Cortex of kidney (tissue), 1 donor: Measurements from ENCODE around the gene FADS3.

Source experiments
- DNase-seq: peaks from one replicate; lab custom pipeline; 2025; lab: John Stamatoyannopoulos, UW

FADS3 gene, protein sequence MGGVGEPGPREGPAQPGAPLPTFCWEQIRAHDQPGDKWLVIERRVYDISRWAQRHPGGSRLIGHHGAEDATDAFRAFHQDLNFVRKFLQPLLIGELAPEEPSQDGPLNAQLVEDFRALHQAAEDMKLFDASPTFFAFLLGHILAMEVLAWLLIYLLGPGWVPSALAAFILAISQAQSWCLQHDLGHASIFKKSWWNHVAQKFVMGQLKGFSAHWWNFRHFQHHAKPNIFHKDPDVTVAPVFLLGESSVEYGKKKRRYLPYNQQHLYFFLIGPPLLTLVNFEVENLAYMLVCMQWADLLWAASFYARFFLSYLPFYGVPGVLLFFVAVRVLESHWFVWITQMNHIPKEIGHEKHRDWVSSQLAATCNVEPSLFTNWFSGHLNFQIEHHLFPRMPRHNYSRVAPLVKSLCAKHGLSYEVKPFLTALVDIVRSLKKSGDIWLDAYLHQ

DNA sequence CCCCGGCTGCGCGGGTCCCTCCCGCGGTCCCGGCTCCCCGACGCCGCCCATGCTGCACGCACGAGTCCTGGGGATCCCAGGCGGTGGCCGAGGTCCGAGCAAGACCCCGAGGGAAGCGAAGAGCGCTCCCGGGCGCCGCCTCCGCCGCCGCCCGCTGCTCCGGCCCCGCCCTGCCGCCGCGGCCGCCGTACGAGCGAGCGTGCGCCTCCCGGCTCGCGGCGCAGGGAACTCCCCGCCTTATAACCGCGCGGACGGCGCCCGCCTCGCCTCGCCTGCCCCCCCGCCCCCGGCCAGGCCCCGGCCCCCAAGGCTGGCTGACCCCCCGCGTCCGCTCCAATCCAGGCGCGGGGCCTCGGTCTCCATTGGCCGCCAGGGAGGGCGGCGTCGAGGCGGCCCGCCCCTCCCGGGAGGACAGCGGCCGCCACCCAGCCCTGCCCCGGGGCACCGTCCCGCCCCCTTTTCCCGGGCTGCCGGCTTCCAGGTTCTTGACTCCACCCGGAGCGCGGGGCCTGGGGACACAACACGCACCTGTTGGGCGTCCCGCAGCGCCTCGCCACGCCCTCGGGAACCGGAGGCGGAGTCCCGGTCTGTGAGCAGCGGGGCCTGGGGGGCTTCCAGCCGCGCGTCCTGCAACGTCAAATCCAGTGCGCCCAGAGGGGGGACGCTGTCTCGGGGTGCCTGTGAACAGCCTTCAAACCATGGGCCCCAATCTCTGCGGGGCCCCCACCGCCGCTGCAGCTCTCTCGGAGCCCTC is at the start of gene FADS3:
Gene FADS3, minus strand, starts transcription at position 215 of the 754 bp plus-strand sequence. Its CDS starts 164 bp downstream, at position 51.
- DNase-seq = no peak

GRCh38 chr11:61940466-61940865 is 49.1 kb upstream of the FADS3 start:
- DNase-seq = no peak

DNA sequence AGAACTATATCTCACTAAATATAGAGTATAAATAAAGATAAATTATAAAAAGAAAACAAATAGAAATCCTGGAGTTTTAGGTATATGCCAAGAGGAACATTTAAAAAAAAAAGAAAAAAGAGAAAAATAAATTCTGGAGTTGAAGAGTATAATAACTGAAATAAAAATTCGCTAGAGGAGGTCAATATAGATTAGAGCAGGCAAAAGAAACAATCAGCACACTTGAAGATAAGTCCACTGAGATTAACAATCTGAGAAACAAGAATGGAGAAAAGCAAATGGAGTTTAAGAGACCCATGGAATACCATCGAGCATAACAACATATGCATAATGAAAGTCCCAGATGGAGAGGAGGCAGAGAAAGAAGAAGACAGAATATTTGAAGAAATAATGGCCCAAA is 44.5 kb upstream of the FADS3 start:
- DNase-seq = no peak

- no peak for DNase-seq
Measured at GRCh38 chr11:61930933-61931332, 39.6 kb upstream of the FADS3 start.

DNA sequence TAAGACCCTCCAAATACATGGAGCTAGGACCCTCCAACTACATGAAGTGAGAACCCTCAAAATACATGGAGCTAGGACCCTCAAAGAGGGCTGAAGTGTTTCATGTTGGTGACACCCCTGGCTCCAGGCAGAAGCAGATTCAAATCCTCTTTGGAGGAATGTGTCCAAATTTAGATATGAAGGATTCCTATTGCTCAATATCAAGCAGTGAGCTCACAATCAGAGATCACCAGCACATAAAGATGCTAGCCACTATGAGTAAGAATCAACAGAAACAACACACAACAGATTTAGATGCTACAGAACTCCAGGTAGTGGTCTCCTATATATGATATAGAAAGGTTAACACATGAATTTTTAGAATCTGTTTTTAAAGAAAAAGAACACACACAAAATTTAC is 37.3 kb upstream of the FADS3 start:
- DNase-seq = no peak

- no peak for DNase-seq
Measured at GRCh38 chr11:61927501-61927900, 36.2 kb upstream of the FADS3 start.

DNA sequence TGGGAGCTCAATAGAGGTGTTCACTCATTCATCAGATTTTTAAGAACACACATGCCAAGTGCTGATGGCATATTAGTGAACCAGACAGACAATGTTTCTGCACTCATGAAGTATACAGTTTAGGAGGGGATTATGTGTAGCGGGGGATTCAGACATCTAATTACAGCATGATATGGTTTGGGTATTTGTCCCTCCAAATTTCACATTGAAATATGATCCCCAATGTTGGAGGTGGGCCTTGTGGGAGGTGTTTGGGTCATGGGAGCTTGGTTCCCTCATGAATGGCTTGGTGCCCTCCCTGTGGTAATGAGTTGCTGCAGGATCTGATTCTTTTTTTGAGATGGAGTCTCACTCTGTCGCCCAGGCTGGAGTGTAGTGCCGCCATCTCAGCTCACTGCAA is 34.9 kb upstream of the FADS3 start:
- no peak for DNase-seq

- no peak for DNase-seq
Measured at GRCh38 chr11:61925736-61926135, 34.4 kb upstream of the FADS3 start.

DNA sequence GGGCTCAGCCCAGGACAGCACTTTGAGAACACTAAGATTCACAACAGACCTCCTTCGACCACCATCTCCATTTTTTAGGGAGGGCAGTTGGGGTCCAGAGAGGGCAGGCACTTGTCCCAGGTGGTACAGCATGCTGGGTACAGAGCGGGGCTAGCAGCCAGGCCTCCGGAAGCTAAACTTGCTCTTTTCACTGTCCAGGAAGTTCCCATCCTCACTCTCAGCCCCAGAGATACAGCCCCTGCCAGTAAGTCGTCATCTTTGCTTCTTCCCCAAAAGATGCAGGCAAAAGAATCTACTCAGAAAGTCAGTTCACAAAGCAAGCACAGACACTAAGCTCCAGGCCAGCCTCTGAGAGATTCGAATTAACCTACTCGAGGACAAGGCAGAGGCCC is 32.7 kb upstream of the FADS3 start:
- no peak for DNase-seq

- DNase-seq = no peak
Measured at GRCh38 chr11:61923166-61924063, 32.1 kb upstream of the FADS3 start.

GRCh38 chr11:61922539-61922938 is 31.2 kb upstream of the FADS3 start:
- no peak for DNase-seq

DNA sequence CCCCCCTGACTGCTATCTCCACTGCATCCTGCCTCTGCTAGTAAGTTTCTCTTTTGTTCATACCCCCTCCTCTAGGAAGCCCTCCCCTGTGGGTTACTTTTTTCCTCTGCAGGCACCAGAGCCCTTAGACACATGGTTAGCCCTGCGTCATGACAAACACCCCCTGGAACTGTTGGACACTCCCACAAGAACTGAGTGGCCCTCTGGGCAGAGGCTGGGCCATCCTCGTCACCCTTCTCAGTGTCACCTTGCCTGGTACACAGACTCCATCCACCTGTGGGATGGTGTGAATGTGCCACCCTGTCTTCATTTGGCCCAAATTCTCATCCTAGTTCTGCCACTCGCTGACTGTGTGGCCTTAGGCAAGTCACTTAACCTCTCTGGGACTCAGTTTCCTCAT is 30.1 kb upstream of the FADS3 start:
- DNase-seq = no peak

DNA sequence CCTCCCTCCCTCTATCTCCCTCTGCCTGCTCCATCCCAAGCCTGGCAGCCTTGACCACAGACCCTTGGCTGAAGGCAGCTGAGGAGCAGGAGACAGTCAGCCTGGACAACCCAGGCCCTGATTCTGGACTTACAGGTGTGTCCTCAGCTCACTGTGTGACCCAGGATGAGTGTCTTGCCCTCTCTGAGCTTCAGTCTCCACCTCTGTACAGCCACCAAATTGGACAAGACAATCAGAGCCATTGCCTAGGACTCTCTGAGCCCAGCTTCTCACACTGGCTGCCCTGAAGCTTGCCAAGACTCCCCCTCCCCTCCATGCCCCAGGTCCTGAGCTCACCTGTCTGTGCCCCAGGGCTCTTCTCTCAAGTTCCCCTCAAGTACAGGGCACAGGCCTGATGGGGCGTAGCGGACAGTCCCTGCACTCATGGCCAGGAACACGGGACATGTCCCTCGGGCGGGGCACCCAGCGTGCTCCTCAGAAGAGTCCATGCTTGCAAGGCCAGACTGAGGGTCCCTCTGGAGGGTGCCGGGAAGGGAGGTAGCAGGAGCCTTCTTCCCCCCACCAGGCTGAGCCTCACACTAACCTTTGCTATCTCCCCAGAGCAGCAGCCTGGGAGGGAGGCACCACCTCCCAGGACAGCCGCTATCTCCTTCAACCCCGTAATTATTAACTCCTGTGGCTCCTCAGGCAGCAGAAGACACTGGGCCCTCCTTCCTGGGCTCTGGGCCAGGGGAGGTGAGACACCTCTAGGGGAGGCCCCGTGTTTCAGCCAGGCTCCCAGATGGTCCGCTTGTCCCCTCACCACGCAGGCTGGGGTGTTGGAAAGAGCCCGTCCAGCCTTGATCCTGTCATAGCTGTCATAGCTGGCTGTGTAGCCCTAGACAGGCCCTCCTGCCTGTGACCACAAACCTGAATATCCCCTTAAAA is 28.6 kb upstream of the FADS3 start:
- no peak for DNase-seq

- DNase-seq = no peak
Measured at GRCh38 chr11:61918938-61919704, 27.8 kb upstream of the FADS3 start.

GRCh38 chr11:61918251-61918937 is 27.0 kb upstream of the FADS3 start:
- no peak for DNase-seq

DNA sequence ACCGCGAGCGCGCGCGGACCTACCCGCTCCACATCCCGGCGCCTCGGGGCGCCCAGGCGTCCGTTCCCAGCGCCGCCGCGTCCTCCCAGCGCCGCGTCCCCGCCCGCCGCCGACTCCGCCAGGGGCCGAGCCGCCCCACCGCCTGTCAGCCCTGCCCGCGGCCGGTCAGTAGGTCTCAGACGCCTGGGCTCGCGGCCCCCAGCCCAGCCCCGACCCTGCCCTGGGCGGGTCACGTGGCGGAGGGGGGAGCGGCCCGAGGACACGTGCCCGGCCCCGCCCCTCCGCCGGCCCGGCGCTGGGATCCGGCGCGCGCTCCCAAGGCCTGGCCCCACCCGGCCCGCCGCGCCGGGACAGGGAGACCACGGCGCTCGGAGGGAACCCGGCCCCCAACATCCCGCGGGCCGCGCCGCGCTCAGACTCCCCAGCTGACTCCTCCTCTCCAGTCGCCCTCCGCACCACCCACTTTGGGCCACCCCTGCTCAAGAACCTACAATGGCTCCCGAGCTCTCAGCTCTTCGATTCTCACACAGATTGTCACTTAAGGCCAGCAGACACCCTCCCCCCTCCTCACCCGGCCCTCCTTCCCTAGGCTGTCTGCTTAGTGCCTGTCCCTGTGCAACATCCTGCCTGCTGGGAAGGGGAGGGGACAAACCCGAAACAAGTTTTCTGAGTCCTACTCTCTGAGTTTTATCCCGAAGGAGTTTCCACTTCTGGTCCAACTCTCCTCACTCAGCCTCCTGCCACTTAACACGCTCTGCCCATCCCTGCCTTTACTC is 26.2 kb upstream of the FADS3 start, which contains the start of gene RAB3IL1:
Gene RAB3IL1, minus strand, starts transcription at position 233 of the 776 bp plus-strand sequence. Its CDS starts 199 bp downstream, at position 34.
- DNase-seq = no peak

GRCh38 chr11:61916737-61917333 is 25.5 kb upstream of the FADS3 start:
- no peak for DNase-seq

GRCh38 chr11:61914471-61915171 is 23.3 kb upstream of the FADS3 start:
- DNase-seq = no peak
